ENCODE measurements around the gene HMG20A.

GRCh38 chr15:77530576-77530975, 109.9 kb downstream of the HMG20A start:
- no peak for TF ChIP-seq CTCF (conservative IDR thresholded peaks at IDR 0.05; ENCODE audit: low read length)
- no peak for TF ChIP-seq EZH2phosphoT487 (IDR thresholded peaks at IDR 0.05; ENCODE audit: borderline replicate concordance)
